ENCODE results near the gene RHOBTB1. TPM values are rescaled to one million over a fixed set of nuclear protein-coding genes. Genes with fewer than 3 reads are reported as not detected.

The RHOBTB1 gene
- total and polyA plus RNA-seq, 2 experiments from 2014 or later: 18.4 to 40.8 TPM

- WGBS (ENCODE audit: low lambda C conversion rate, missing lambda C conversion rate): 83% methylated on average over 2 of the region's 2 CpGs
- Histone ChIP-seq H3K4me3 (no peak overlapping the region), H3K4me1 (ENCODE audit: insufficient read depth) (peaks cover 33% of the 10 kb centered on the region), H3K27ac (no peak overlapping the region), H3K9me3 (ENCODE audit: low read depth) (no peaks in the 10 kb centered on the region), H3K4me2 (no peak overlapping the region), H3K9me2 (replicated peaks; ENCODE audit: insufficient read depth) (no peaks in the 10 kb centered on the region), H3K36me3 (replicated peaks; ENCODE audit: insufficient read depth, low read depth) (no peaks in the 10 kb centered on the region), H4K20me1 (ENCODE audit: insufficient read depth, poor library complexity, severe bottlenecking) (no peaks in the 10 kb centered on the region), H3K79me2 (no peaks in the 10 kb centered on the region), H2AFZ (no peak overlapping the region), H3K27me3 (no peaks in the 10 kb centered on the region)
- no peak for DNase-seq (ENCODE audit: low spot score)
- TF ChIP-seq EZH2phosphoT487 (IDR thresholded peaks at IDR 0.05; ENCODE audit: low read depth, severe bottlenecking, unreplicated experiment): no peak
- no peak for TF ChIP-seq CTCF (IDR thresholded peaks at IDR 0.05; ENCODE audit: poor library complexity)
- TF ChIP-seq EZH2 (IDR thresholded peaks at IDR 0.05; ENCODE audit: borderline replicate concordance): no peak
These were observed 32.7 kb upstream of the RHOBTB1 start for GRCh38 chr10:60976687-60977086.

- H2AFZ ChIP-seq: no peak overlapping the region
- TF ChIP-seq EZH2 (IDR thresholded peaks at IDR 0.05; ENCODE audit: borderline replicate concordance): no peak
- TF ChIP-seq CTCF (IDR thresholded peaks at IDR 0.05; ENCODE audit: poor library complexity): no peak
- no peak for TF ChIP-seq EZH2phosphoT487 (IDR thresholded peaks at IDR 0.05; ENCODE audit: low read depth, severe bottlenecking, unreplicated experiment)
- whole genome bisulfite sequencing (ENCODE audit: low lambda C conversion rate, missing lambda C conversion rate): 39% methylated on average over 1 of the region's 1 CpG
- H3K36me3 ChIP-seq (replicated peaks; ENCODE audit: insufficient read depth, low read depth): no peaks in the 10 kb centered on the region
- H3K4me2 ChIP-seq: no peak overlapping the region
- H3K9me3 ChIP-seq (ENCODE audit: low read depth): no peaks in the 10 kb centered on the region
- peak; percentile 18 for DNase-seq (ENCODE audit: low spot score)
- peaks cover 33% of the 10 kb centered on the region for H3K4me1 ChIP-seq (ENCODE audit: insufficient read depth)
- no peaks in the 10 kb centered on the region for H4K20me1 ChIP-seq (ENCODE audit: insufficient read depth, poor library complexity, severe bottlenecking)
- H3K4me3 ChIP-seq: no peak overlapping the region
- H3K27ac ChIP-seq: no peak overlapping the region
- H3K9me2 ChIP-seq (replicated peaks; ENCODE audit: insufficient read depth): no peaks in the 10 kb centered on the region
- no peaks in the 10 kb centered on the region for H3K27me3 ChIP-seq
- no peaks in the 10 kb centered on the region for H3K79me2 ChIP-seq
These were observed 31.7 kb upstream of the RHOBTB1 start for GRCh38 chr10:60975716-60976115.

- H3K79me2 ChIP-seq: no peaks in the 10 kb centered on the region
- peaks cover 33% of the 10 kb centered on the region for H3K4me1 ChIP-seq (ENCODE audit: insufficient read depth)
- no peaks in the 10 kb centered on the region for H3K9me3 ChIP-seq (ENCODE audit: low read depth)
- no peaks in the 10 kb centered on the region for H3K9me2 ChIP-seq (replicated peaks; ENCODE audit: insufficient read depth)
- H3K4me3 ChIP-seq: no peak overlapping the region
- H3K36me3 ChIP-seq (replicated peaks; ENCODE audit: insufficient read depth, low read depth): no peaks in the 10 kb centered on the region
- no peak for DNase-seq (ENCODE audit: low spot score)
- WGBS (ENCODE audit: low lambda C conversion rate, missing lambda C conversion rate): 66% methylated on average over 3 of the region's 3 CpGs
- TF ChIP-seq EZH2 (IDR thresholded peaks at IDR 0.05; ENCODE audit: borderline replicate concordance) (no peak), CTCF (IDR thresholded peaks at IDR 0.05; ENCODE audit: poor library complexity) (no peak), EZH2phosphoT487 (IDR thresholded peaks at IDR 0.05; ENCODE audit: low read depth, severe bottlenecking, unreplicated experiment) (no peak)
- H2AFZ ChIP-seq: no peak overlapping the region
- H4K20me1 ChIP-seq (ENCODE audit: insufficient read depth, poor library complexity, severe bottlenecking): no peaks in the 10 kb centered on the region
- no peaks in the 10 kb centered on the region for H3K27me3 ChIP-seq
- H3K4me2 ChIP-seq: no peak overlapping the region
- H3K27ac ChIP-seq: peak overlapping the region; percentile 46
These were observed 30.6 kb upstream of the RHOBTB1 start for GRCh38 chr10:60974463-60975149.
